ENCODE results near the gene CAB39L. TPM values are rescaled to one million over a fixed set of nuclear protein-coding genes. Genes with fewer than 3 reads are reported as not detected.
A peak's percentile ranks its signal among the peaks of the same experiment; 100 is the strongest.

The CAB39L gene
- total and polyA plus RNA-seq, 2 of the 13 experiments (the other 11 are each of a cell fraction or from before 2014, with no cell fraction given) = 3.1 to 6.1 TPM

DNA sequence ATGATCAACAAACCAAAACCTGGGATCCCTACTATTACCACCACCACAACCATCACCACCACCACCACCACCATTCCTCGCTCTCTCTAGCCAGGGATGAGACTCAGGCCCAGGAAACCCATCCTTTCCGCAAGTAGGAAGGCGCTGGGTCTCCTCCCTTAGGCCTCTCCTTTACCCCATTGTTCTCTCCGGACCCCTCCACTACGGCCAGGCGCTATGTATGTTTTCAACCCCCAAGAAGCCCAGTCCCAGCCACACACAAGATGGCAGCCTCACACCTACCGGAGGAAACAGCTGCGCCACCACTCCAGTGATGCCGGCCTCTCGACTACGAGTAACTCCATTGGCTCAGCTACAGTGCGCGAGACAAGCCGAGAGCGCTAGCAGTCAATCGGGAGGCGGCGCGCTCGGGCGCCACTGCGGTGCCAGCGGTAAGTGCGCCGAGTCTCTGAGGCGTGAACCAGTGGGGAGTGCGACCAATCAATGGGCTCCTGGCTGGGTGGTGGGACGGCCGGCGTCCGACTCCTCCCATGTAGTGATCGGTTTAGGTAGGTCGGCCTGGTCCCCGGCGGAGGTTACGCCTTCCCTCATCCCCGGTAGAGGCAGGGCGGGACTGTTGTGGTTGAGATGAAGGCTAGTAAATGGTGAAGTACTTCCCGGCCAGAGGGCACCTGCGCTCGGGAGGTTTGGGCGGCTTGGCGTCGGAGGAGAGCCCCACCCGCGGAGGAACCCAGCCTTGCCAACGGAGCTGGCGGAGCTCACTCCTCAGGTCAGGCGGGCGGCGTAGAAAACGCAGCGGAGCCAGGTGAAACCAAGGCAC is at the start of gene CAB39L, which contains the start of gene SETDB2 (continued):
- TF ChIP-seq ZNF496 (CRISPR knock-in tag; IDR thresholded peaks at IDR 0.05; ENCODE audit: insufficient replicate concordance) (no peak), ZNF337 (CRISPR knock-in tag; IDR thresholded peaks at IDR 0.05; ENCODE audit: borderline replicate concordance, low read depth) (peak; percentile 43; the same call in 1 of the 2 replicates), ZNF282 (IDR thresholded peaks at IDR 0.05; ENCODE audit: partially characterized antibody) (no peak), PHF5A (CRISPR knock-in tag; IDR thresholded peaks at IDR 0.05; ENCODE audit: low read depth, unreplicated experiment) (peak; percentile 61)
- TF ChIP-seq, protein P1, sequence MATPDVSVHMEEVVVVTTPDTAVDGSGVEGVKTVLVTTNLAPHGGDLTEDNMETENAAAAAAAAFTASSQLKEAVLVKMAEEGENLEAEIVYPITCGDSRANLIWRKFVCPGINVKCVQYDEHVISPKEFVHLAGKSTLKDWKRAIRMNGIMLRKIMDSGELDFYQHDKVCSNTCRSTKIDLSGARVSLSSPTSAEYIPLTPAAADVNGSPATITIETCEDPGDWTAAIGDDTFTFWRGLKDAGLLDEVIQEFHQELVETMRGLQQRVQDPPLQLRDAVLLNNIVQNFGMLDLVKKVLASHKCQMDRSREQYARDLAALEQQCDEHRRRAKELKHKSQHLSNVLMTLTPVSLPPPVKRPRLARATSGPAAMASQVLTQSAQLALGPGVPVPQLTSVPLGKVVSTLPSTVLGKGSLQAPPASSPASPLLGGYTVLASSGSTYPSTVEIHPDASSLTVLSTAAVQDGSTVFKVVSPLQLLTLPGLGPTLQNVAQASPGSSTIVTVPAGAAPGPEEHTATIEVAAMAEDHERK (CRISPR knock-in tag; IDR thresholded peaks at IDR 0.05; ENCODE audit: low read depth) = peak; percentile 32
- TF ChIP-seq, protein P2, sequence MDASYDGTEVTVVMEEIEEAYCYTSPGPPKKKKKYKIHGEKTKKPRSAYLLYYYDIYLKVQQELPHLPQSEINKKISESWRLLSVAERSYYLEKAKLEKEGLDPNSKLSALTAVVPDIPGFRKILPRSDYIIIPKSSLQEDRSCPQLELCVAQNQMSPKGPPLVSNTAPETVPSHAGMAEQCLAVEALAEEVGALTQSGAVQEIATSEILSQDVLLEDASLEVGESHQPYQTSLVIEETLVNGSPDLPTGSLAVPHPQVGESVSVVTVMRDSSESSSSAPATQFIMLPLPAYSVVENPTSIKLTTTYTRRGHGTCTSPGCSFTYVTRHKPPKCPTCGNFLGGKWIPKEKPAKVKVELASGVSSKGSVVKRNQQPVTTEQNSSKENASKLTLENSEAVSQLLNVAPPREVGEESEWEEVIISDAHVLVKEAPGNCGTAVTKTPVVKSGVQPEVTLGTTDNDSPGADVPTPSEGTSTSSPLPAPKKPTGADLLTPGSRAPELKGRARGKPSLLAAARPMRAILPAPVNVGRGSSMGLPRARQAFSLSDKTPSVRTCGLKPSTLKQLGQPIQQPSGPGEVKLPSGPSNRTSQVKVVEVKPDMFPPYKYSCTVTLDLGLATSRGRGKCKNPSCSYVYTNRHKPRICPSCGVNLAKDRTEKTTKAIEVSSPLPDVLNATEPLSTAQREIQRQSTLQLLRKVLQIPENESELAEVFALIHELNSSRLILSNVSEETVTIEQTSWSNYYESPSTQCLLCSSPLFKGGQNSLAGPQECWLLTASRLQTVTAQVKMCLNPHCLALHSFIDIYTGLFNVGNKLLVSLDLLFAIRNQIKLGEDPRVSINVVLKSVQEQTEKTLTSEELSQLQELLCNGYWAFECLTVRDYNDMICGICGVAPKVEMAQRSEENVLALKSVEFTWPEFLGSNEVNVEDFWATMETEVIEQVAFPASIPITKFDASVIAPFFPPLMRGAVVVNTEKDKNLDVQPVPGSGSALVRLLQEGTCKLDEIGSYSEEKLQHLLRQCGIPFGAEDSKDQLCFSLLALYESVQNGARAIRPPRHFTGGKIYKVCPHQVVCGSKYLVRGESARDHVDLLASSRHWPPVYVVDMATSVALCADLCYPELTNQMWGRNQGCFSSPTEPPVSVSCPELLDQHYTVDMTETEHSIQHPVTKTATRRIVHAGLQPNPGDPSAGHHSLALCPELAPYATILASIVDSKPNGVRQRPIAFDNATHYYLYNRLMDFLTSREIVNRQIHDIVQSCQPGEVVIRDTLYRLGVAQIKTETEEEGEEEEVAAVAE (CRISPR knock-in tag; IDR thresholded peaks at IDR 0.05; ENCODE audit: borderline replicate concordance) = peak; percentile 99
- TF ChIP-seq, protein P3, sequence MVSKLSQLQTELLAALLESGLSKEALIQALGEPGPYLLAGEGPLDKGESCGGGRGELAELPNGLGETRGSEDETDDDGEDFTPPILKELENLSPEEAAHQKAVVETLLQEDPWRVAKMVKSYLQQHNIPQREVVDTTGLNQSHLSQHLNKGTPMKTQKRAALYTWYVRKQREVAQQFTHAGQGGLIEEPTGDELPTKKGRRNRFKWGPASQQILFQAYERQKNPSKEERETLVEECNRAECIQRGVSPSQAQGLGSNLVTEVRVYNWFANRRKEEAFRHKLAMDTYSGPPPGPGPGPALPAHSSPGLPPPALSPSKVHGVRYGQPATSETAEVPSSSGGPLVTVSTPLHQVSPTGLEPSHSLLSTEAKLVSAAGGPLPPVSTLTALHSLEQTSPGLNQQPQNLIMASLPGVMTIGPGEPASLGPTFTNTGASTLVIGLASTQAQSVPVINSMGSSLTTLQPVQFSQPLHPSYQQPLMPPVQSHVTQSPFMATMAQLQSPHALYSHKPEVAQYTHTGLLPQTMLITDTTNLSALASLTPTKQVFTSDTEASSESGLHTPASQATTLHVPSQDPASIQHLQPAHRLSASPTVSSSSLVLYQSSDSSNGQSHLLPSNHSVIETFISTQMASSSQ (IDR thresholded peaks at IDR 0.05; ENCODE audit: low read depth) = peak; percentile 46; the same call in 1 of the 2 replicates
- TF ChIP-seq, protein P3 (CRISPR knock-in tag; IDR thresholded peaks at IDR 0.05; ENCODE audit: borderline replicate concordance) = peak; percentile 70; the same call in 1 of the 2 replicates

Data from HepG2 (cell line).